GM12878 (cell line): ENCODE measurements around the gene ZSWIM5. TPM values are rescaled to one million over a fixed set of nuclear protein-coding genes. Genes with fewer than 3 reads are reported as not detected.
"Not testable (repeated sequence)": the region's sequence is repeated elsewhere in the genome, so short reads cannot be mapped to it uniquely, and the experiment has no call there.

Experiments
- ATAC-seq: fragments of 200-7000 bp; cut with Tn5 transposase; 3 replicates; pipeline ENCODE4 v1.9.1; 2020; ENCODE audit warnings: mild to moderate bottlenecking, moderate library complexity
- BruUV-seq: library from RNA; stranded (reverse); fragments of 400-500 nt; replicated peaks from 2 replicates; lab custom pipeline; 2021; lab: Mats Ljungman, UMichigan
- CTCF ChIA-PET: fragments of 300-600 bp; sonication (Branson Sonifier 250); formaldehyde crosslinking; extraction: SDS; loops from one replicate; lab custom pipeline; 2021; ENCODE audit warnings: inconsistent platforms; lab: Yijun Ruan, JAX
- POLR2A ChIA-PET: fragments of 350-600 bp; formaldehyde crosslinking; extraction: SDS; loops from one replicate; lab custom pipeline; 2021; ENCODE audit warnings: inconsistent platforms; lab: Charles Lee
- RAD21 ChIA-PET: fragments of 300-600 bp; sonication (Branson Sonifier 250); formaldehyde crosslinking; loops from one replicate; lab custom pipeline; 2023; ENCODE audit warnings: antibody characterized with exemption; ENCODE audit not compliant: unreplicated experiment; lab: Charles Lee
- SMC1A ChIA-PET: fragments of 300-600 bp; sonication (Branson Sonifier 250); formaldehyde crosslinking; loops from one replicate; lab custom pipeline; 2023; ENCODE audit not compliant: unreplicated experiment, uncharacterized antibody; lab: Charles Lee
- DNase-seq: peaks from one replicate; pipeline ENCODE4 v3.0.0-alpha.2; 2011; ENCODE audit warnings: low read depth, low spot score
- FAIRE-seq: peaks from 3 replicates; lab custom pipeline; 2011; peaks lifted over from hg19 to GRCh38; lab: Jason Lieb, UNC
- H2AFZ ChIP-seq: 2 replicates; pipeline ENCODE4 v1.6.0; 2011; ENCODE audit warnings: low read depth, low read length, control low read depth; ENCODE audit not compliant: control insufficient read depth
- H3K27ac ChIP-seq: 2 replicates; pipeline ENCODE4 v1.5.1; 2011; ENCODE audit warnings: control low read depth; ENCODE audit not compliant: control insufficient read depth, insufficient read depth
- H3K27me3 ChIP-seq, 2 experiments: replicated peaks in 1 of 2; 2 replicates each; pipeline versions ENCODE4 v1.6.0 to v1.6.1; 2011; ENCODE audit warnings: low read length in 1 of 2; ENCODE audit not compliant: control insufficient read depth in 2 of 2, insufficient read depth in 2 of 2
- H3K36me3 ChIP-seq, 2 experiments: 2 replicates each; pipeline ENCODE4 v1.5.1; 2011; ENCODE audit warnings: low read length in 1 of 2; ENCODE audit not compliant: control insufficient read depth in 2 of 2, insufficient read depth in 2 of 2
- H3K4me1 ChIP-seq: 2 replicates; pipeline ENCODE4 v1.6.1; 2011; ENCODE audit warnings: mild to moderate bottlenecking, low read length, moderate library complexity, mixed read lengths; ENCODE audit not compliant: control insufficient read depth, insufficient read depth
- H3K4me2 ChIP-seq: 2 replicates; pipeline ENCODE4 v1.6.0; 2011; ENCODE audit warnings: control low read depth; ENCODE audit not compliant: control insufficient read depth, insufficient read depth
- H3K4me3 ChIP-seq: fragments of 200-600 bp; sonication (generic); 2 replicates; pipeline ENCODE4 v1.5.1; 2016
- H3K79me2 ChIP-seq: 2 replicates; pipeline ENCODE4 v1.6.0; 2011; ENCODE audit warnings: low read length; ENCODE audit not compliant: control insufficient read depth, insufficient read depth
- H3K9ac ChIP-seq: 2 replicates; pipeline ENCODE4 v1.8.0; 2011; ENCODE audit warnings: low read length, control low read depth, mixed read lengths; ENCODE audit not compliant: control insufficient read depth, insufficient read depth
- H3K9me3 ChIP-seq: replicated peaks from 3 replicates; pipeline ENCODE4 v1.5.1; 2011; ENCODE audit warnings: mild to moderate bottlenecking, low read length; ENCODE audit not compliant: control insufficient read depth, insufficient read depth
- H4K20me1 ChIP-seq: 2 replicates; pipeline ENCODE4 v1.6.0; 2011; ENCODE audit not compliant: control insufficient read depth, insufficient read depth
- FOXK2 ChIP-seq: fragments of 450-650 bp; IDR thresholded peaks from 2 replicates; pipeline ENCODE4 v1.6.1; 2017; ENCODE audit warnings: mild to moderate bottlenecking, moderate library complexity
- GATAD2B ChIP-seq: fragments of 450-650 bp; conservative IDR thresholded peaks from 2 replicates; pipeline ENCODE4 v1.6.1; 2017; ENCODE audit warnings: low read depth, mild to moderate bottlenecking, moderate library complexity
- NFYB ChIP-seq: IDR thresholded peaks from 2 replicates; pipeline ENCODE4 v1.6.1; 2011; ENCODE audit warnings: low read depth, mild to moderate bottlenecking, low read length, improper control_type of control experiment, moderate library complexity; ENCODE audit not compliant: insufficient read depth
- RBBP5 ChIP-seq: fragments of 200-600 bp; sonication (generic); conservative IDR thresholded peaks from 2 replicates; pipeline ENCODE4 v1.6.1; 2016
- RELA ChIP-seq: fragments of 450-650 bp; IDR thresholded peaks from 2 replicates; pipeline ENCODE4 v1.8.0; 2014; ENCODE audit warnings: borderline replicate concordance; ENCODE audit not compliant: partially characterized antibody
- WGBS: methylation state at CpG from one replicate; pipeline ENCODE4 v1.1.6; 2016; ENCODE audit warnings: low lambda C conversion rate; ENCODE audit not compliant: insufficient replicate concordance, insufficient coverage; ENCODE audit errors: missing lambda C conversion rate; 5-methylcytosine and 5-hydroxymethylcytosine counted together
- in situ Hi-C: fragments of 300-500 bp; cut with MboI; formaldehyde crosslinking; loops from 9 replicates; pipeline ENCODE4 v1.14.3; 2018; ENCODE audit warnings: mixed read lengths
- intact Hi-C: fragments of 100-400 bp; cut with micrococcal nuclease; formaldehyde crosslinking; loops from one replicate; pipeline ENCODE4 v1.14.2; 2022; ENCODE audit not compliant: unreplicated experiment
- polyA plus RNA-seq, 11 experiments: library from polyadenylated mRNA; depleted of rRNA in 4 of 11; unstranded in 6 of 11; stranded (reverse) in 5 of 11; fragments of >200 nt; fragmentation: Nextera tagmentation in 4 of 11; fragmentation: Illumina TruSeq in 1 of 11; extraction: Ambion mirVana in 4 of 11; extraction: Trizol in 1 of 11; gene quantifications; 1 replicate in 1 of 11; 2 replicates in 10 of 11; pipeline versions ENCODE4 v1.2.1 to v1.2.3, GENCODE V29; 2011 to 2016; ENCODE audit warnings: inconsistent platforms in 2 of 11, missing spikeins in 2 of 11, low read depth in 1 of 11
- total RNA-seq, 4 experiments: library from RNA; depleted of rRNA in 3 of 4; stranded (reverse); fragments of >200 nt in 3 of 4; fragmentation: Illumina TruSeq in 1 of 4; extraction: Trizol in 1 of 4; gene quantifications; 2 replicates each; pipeline versions ENCODE4 v1.2.1 to v1.2.3, GENCODE V29; 2013 to 2021
- TF ChIP-seq, protein P1 (sequence below): fragments of 450-650 bp; IDR thresholded peaks from 2 replicates; pipeline ENCODE4 v1.6.1; 2017; ENCODE audit warnings: mild to moderate bottlenecking, moderate library complexity

Gene ZSWIM5
- total and polyA plus RNA-seq, 10 of the 15 experiments (the other 5 are each of a cell fraction or from before 2014, with no cell fraction given), result 0.07 to 0.97 (median 0.34) TPM; not detected in 1

DNA sequence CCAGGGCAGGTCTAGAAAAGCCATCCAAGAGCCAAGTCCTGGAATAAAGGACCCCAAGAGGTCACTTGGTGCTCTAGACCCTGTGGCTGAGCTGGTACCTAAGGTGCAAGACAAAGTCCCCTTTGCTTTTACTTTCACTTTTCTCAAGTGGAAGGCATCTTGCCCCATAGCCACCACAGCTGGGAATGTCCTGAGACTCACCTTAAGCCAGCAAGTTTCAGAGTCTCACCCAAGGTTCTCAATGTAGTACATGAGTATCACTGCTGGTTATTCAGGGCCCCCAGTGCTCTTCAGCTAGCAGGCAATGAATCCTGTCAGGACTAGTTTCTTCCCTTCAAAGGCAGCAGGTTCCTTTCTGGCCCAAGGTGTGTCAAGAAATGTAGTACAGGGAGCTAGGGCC is 126.9 kb downstream of the ZSWIM5 start:
- CTCF ChIA-PET, result no interaction called here
- SMC1A ChIA-PET, result interaction anchor here (0.6 kb wide), 1 partner anchor 212 kb away, joined by 3 read pairs; no protein-coding TSS in a partner anchor
- Histone ChIP-seq H2AFZ (no peak overlapping the region; the same call in none of the 2 replicates), H3K4me3 (no peak overlapping the region), H3K27me3 (no peaks in the 10 kb centered on the region)
- TF ChIP-seq, protein P1, sequence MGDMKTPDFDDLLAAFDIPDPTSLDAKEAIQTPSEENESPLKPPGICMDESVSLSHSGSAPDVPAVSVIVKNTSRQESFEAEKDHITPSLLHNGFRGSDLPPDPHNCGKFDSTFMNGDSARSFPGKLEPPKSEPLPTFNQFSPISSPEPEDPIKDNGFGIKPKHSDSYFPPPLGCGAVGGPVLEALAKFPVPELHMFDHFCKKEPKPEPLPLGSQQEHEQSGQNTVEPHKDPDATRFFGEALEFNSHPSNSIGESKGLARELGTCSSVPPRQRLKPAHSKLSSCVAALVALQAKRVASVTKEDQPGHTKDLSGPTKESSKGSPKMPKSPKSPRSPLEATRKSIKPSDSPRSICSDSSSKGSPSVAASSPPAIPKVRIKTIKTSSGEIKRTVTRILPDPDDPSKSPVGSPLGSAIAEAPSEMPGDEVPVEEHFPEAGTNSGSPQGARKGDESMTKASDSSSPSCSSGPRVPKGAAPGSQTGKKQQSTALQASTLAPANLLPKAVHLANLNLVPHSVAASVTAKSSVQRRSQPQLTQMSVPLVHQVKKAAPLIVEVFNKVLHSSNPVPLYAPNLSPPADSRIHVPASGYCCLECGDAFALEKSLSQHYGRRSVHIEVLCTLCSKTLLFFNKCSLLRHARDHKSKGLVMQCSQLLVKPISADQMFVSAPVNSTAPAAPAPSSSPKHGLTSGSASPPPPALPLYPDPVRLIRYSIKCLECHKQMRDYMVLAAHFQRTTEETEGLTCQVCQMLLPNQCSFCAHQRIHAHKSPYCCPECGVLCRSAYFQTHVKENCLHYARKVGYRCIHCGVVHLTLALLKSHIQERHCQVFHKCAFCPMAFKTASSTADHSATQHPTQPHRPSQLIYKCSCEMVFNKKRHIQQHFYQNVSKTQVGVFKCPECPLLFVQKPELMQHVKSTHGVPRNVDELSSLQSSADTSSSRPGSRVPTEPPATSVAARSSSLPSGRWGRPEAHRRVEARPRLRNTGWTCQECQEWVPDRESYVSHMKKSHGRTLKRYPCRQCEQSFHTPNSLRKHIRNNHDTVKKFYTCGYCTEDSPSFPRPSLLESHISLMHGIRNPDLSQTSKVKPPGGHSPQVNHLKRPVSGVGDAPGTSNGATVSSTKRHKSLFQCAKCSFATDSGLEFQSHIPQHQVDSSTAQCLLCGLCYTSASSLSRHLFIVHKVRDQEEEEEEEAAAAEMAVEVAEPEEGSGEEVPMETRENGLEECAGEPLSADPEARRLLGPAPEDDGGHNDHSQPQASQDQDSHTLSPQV, result no peak
- TF ChIP-seq NFYB (no peak), GATAD2B (no peak), FOXK2 (no peak), RBBP5 (no peak), RELA (no peak)
- TF ChIP-seq, all 136 proteins: peak for 0
- no peak overlapping the region for H3K27ac ChIP-seq
- no peak overlapping the region for H3K4me2 ChIP-seq
- no peaks in the 10 kb centered on the region for H3K79me2 ChIP-seq
- no peaks in the 10 kb centered on the region for H3K9me3 ChIP-seq
- no peaks in the 10 kb centered on the region; the same call in 1 of the 2 replicates for H3K4me1 ChIP-seq
- no TSS peak for BruUV-seq
- intact Hi-C loops, result no loop called here
- H3K9ac ChIP-seq, result no peak overlapping the region
- H3K36me3 ChIP-seq, result no peaks in the 10 kb centered on the region
- ChIA-PET POLR2A (no interaction called here), RAD21 (no interaction called here)
- DNase-seq (no peak), ATAC-seq (no peak), FAIRE-seq (no peak)
- in situ Hi-C loops, result no loop called here
- H4K20me1 ChIP-seq, result no peaks in the 10 kb centered on the region

DNA sequence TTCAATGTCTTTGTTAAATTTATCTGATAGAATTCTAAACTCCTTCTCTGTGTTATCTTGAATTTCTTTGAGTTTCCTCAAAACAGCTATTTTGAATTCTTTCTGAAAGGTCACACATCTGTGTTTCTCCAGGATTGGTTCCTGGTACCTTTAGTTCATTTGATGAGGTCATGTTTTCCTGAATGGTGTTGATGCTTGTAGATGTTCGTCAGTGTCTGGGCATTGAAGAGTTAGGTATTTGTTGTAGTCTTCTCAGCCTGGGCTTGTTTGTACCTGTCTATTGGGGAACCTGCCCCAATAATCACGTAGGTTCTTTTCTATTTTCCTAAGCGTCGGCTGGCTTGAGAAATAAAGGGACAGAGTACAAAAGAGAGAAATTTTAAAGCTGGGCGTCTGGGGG is 129.4 kb downstream of the ZSWIM5 start:
- H3K9ac ChIP-seq, POLR2A ChIA-PET, intact Hi-C loops, H3K4me3 ChIP-seq, H2AFZ ChIP-seq, H3K4me1 ChIP-seq, DNase-seq, H4K20me1 ChIP-seq, H3K9me3 ChIP-seq, H3K4me2 ChIP-seq, SMC1A ChIA-PET, H3K36me3 ChIP-seq, H3K27ac ChIP-seq, in situ Hi-C loops, RAD21 ChIA-PET, H3K27me3 ChIP-seq, CTCF ChIA-PET, FAIRE-seq, H3K79me2 ChIP-seq, BruUV-seq, ATAC-seq: not testable (repeated sequence)
- 58% methylated on average over 5 of the region's 5 CpGs for WGBS
